MM.1S (cell line): ENCODE data around the gene OR5AN1.

Source experiments
- DNase-seq: peaks from one replicate; pipeline ENCODE4 v3.0.0-alpha.2; 2015
- H2AFZ ChIP-seq: fragments of 300-600 bp; sonication (generic); 2 replicates; pipeline ENCODE4 v1.6.0; 2016; ENCODE audit warnings: antibody characterized with exemption, low read length
- H3F3A ChIP-seq: fragments of 300-600 bp; sonication (generic); 2 replicates; pipeline ENCODE4 v1.6.1; 2016; ENCODE audit warnings: mild to moderate bottlenecking, antibody characterized with exemption, low read length, moderate library complexity, mixed read lengths; ENCODE audit not compliant: insufficient read depth
- H3K27ac ChIP-seq: fragments of 300-600 bp; sonication (generic); 2 replicates; pipeline ENCODE4 v1.5.1; 2016; ENCODE audit warnings: mild to moderate bottlenecking, low read length
- H3K27me3 ChIP-seq: fragments of 300-600 bp; sonication (generic); replicated peaks from 2 replicates; pipeline ENCODE4 v1.6.0; 2016; ENCODE audit warnings: low read length; ENCODE audit not compliant: insufficient read depth
- H3K36me3 ChIP-seq: fragments of 300-600 bp; sonication (generic); replicated peaks from 2 replicates; pipeline ENCODE4 v1.6.1; 2016; ENCODE audit warnings: mild to moderate bottlenecking, low read length, mixed read lengths; ENCODE audit not compliant: insufficient read depth
- H3K4me1 ChIP-seq: fragments of 300-600 bp; sonication (generic); 2 replicates; pipeline ENCODE4 v1.6.1; 2016; ENCODE audit warnings: low read length, mixed read lengths
- H3K4me2 ChIP-seq: fragments of 300-600 bp; sonication (generic); 2 replicates; pipeline ENCODE4 v1.6.0; 2016; ENCODE audit warnings: low read depth, low read length
- H3K4me3 ChIP-seq: fragments of 300-600 bp; sonication (generic); 2 replicates; pipeline ENCODE4 v1.5.1; 2016; ENCODE audit warnings: low read length, mixed read lengths
- H3K79me2 ChIP-seq: fragments of 300-600 bp; sonication (generic); 2 replicates; pipeline ENCODE4 v1.6.1; 2016; ENCODE audit warnings: mixed run types, low read length, mixed read lengths
- H3K9ac ChIP-seq: fragments of 300-600 bp; sonication (generic); 2 replicates; pipeline ENCODE4 v1.6.1; 2016; ENCODE audit warnings: low read length, mixed read lengths
- H3K9me2 ChIP-seq: fragments of 300-600 bp; sonication (generic); replicated peaks from 2 replicates; pipeline ENCODE4 v1.6.1; 2016; ENCODE audit warnings: mild to moderate bottlenecking, low read length, mixed read lengths; ENCODE audit not compliant: insufficient read depth
- H3K9me3 ChIP-seq: fragments of 300-600 bp; sonication (generic); replicated peaks from 2 replicates; pipeline ENCODE4 v1.6.1; 2016; ENCODE audit warnings: mild to moderate bottlenecking, low read length, mixed read lengths; ENCODE audit not compliant: insufficient read depth
- H4K20me1 ChIP-seq: fragments of 300-600 bp; sonication (generic); 2 replicates; pipeline ENCODE4 v1.6.1; 2016; ENCODE audit warnings: mild to moderate bottlenecking, low read length, moderate library complexity, mixed read lengths; ENCODE audit not compliant: insufficient read depth
- EZH2 ChIP-seq: fragments of 300-600 bp; sonication (generic); optimal IDR thresholded peaks from 2 replicates; pipeline ENCODE3; 2017; ENCODE audit warnings: low read depth, mild to moderate bottlenecking, antibody characterized with exemption, low read length, mixed read lengths
- EZH2phosphoT487 ChIP-seq: fragments of 300-600 bp; sonication (generic); IDR thresholded peaks from 2 replicates; pipeline ENCODE4 v1.6.1; 2018; ENCODE audit warnings: antibody characterized with exemption, low read length
- TF ChIP-seq, protein P1 (sequence below): fragments of 300-600 bp; sonication (generic); IDR thresholded peaks from 2 replicates; pipeline ENCODE4 v1.5.1; 2016; ENCODE audit warnings: antibody characterized with exemption, low read length, mixed read lengths

Gene OR5AN1

DNA sequence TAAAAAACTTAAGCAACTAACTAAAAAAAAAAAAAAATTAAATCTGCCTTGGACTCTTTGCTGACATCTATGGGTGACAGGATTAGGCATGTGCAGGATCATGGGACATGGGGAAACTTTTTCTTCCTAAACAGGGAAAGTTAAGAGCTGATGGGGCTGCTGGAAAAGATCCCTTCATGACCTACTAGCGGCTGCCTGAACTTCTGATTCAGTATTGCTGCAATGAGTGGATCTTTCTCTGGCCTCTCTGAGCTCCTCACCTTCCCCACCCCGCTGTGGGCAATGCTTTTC lies 42.5 kb downstream of the OR5AN1 start:
- Histone ChIP-seq H3K4me1 (no peaks in the 10 kb centered on the region), H3K27ac (no peak overlapping the region), H3K79me2 (no peaks in the 10 kb centered on the region), H3F3A (no peaks in the 10 kb centered on the region), H3K27me3 (no peaks in the 10 kb centered on the region), H3K9me3 (no peaks in the 10 kb centered on the region), H3K4me2 (no peak overlapping the region), H3K9ac (no peak overlapping the region), H3K36me3 (no peaks in the 10 kb centered on the region), H2AFZ (no peak overlapping the region), H3K4me3 (no peak overlapping the region), H4K20me1 (no peaks in the 10 kb centered on the region), H3K9me2 (no peaks in the 10 kb centered on the region)
- no peak for DNase-seq
- no peak for TF ChIP-seq EZH2
- TF ChIP-seq EZH2phosphoT487: no peak
- TF ChIP-seq, protein P1, sequence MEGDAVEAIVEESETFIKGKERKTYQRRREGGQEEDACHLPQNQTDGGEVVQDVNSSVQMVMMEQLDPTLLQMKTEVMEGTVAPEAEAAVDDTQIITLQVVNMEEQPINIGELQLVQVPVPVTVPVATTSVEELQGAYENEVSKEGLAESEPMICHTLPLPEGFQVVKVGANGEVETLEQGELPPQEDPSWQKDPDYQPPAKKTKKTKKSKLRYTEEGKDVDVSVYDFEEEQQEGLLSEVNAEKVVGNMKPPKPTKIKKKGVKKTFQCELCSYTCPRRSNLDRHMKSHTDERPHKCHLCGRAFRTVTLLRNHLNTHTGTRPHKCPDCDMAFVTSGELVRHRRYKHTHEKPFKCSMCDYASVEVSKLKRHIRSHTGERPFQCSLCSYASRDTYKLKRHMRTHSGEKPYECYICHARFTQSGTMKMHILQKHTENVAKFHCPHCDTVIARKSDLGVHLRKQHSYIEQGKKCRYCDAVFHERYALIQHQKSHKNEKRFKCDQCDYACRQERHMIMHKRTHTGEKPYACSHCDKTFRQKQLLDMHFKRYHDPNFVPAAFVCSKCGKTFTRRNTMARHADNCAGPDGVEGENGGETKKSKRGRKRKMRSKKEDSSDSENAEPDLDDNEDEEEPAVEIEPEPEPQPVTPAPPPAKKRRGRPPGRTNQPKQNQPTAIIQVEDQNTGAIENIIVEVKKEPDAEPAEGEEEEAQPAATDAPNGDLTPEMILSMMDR: no peak

- H3K27me3 ChIP-seq: no peaks in the 10 kb centered on the region
- H4K20me1 ChIP-seq: no peaks in the 10 kb centered on the region
- H3K4me1 ChIP-seq: no peaks in the 10 kb centered on the region
- no peaks in the 10 kb centered on the region for H3F3A ChIP-seq
- no peak overlapping the region for H3K9ac ChIP-seq
- H2AFZ ChIP-seq: no peak overlapping the region
- H3K79me2 ChIP-seq: no peaks in the 10 kb centered on the region
- no peaks in the 10 kb centered on the region for H3K36me3 ChIP-seq
- H3K9me2 ChIP-seq: no peaks in the 10 kb centered on the region
- H3K4me2 ChIP-seq: no peak overlapping the region
- DNase-seq: no peak
- TF ChIP-seq EZH2 (no peak), EZH2phosphoT487 (no peak)
- TF ChIP-seq, protein P1: no peak
- no peak overlapping the region for H3K4me3 ChIP-seq
- no peaks in the 10 kb centered on the region for H3K9me3 ChIP-seq
- H3K27ac ChIP-seq: no peak overlapping the region
Measured at GRCh38 chr11:59403546-59403945, 44.9 kb downstream of the OR5AN1 start.

- no peak overlapping the region for H3K27ac ChIP-seq
Measured at GRCh38 chr11:59413646-59414045, 55.0 kb downstream of the OR5AN1 start.

More at GRCh38 chr11:59413646-59414045, 55.0 kb downstream of the OR5AN1 start:
- DNase-seq: no peak
- H3K27me3 ChIP-seq: no peaks in the 10 kb centered on the region
- no peaks in the 10 kb centered on the region; the same call in 1 of the 2 replicates for H3F3A ChIP-seq
- no peak overlapping the region for H3K9ac ChIP-seq
- no peaks in the 10 kb centered on the region for H4K20me1 ChIP-seq
- H3K4me1 ChIP-seq: peaks cover 6% of the 10 kb centered on the region; the same call in 1 of the 2 replicates
- H3K36me3 ChIP-seq: no peaks in the 10 kb centered on the region
- TF ChIP-seq, protein P1: no peak
- TF ChIP-seq EZH2phosphoT487 (no peak), EZH2 (no peak)
- no peaks in the 10 kb centered on the region for H3K9me2 ChIP-seq
- H3K4me2 ChIP-seq: no peak overlapping the region
- H3K9me3 ChIP-seq: no peaks in the 10 kb centered on the region
- H3K79me2 ChIP-seq: no peaks in the 10 kb centered on the region
- no peak overlapping the region for H2AFZ ChIP-seq
- H3K4me3 ChIP-seq: no peak overlapping the region
